WTC11 (cell line): Measurements from ENCODE around the gene VGF. TPM values are rescaled to one million over a fixed set of nuclear protein-coding genes. Genes with fewer than 3 reads are reported as not detected.
A peak's percentile ranks its signal among the peaks of the same experiment; 100 is the strongest.
"Not testable (repeated sequence)": the region's sequence is repeated elsewhere in the genome, so short reads cannot be mapped to it uniquely, and the experiment has no call there.

Experiments used
- ATAC-seq: fragments of 200-7000 bp; cut with Tn5 transposase; 2 replicates; pipeline ENCODE4 v1.10.0; 2021; ENCODE audit warnings: mild to moderate bottlenecking, moderate library complexity
- CTCF ChIA-PET: fragments of 300-600 bp; sonication (Branson Sonifier 250); formaldehyde crosslinking; loops from one replicate; lab custom pipeline; 2021; ENCODE audit warnings: antibody characterized with exemption; lab: Charles Lee
- POLR2A ChIA-PET: fragments of 350-600 bp; sonication (Branson Sonifier 250); formaldehyde crosslinking; loops from one replicate; lab custom pipeline; 2021; ENCODE audit warnings: antibody characterized with exemption; lab: Charles Lee
- DNase-seq: peaks from one replicate; pipeline ENCODE4 v3.0.0; 2021; ENCODE audit warnings: low spot score
- H3K27ac Mint-ChIP-seq: 2 replicates; pipeline ENCODE4 v1.8.0; 2021; ENCODE audit warnings: mixed read lengths
- H3K27me3 Mint-ChIP-seq: 2 replicates; pipeline ENCODE4 v1.8.0; 2021; ENCODE audit warnings: low read depth, mild to moderate bottlenecking, moderate library complexity, mixed read lengths
- H3K36me3 Mint-ChIP-seq: 2 replicates; pipeline ENCODE4 v1.8.0; 2021; ENCODE audit warnings: mixed read lengths
- H3K4me1 Mint-ChIP-seq: 2 replicates; pipeline ENCODE4 v1.8.0; 2022; ENCODE audit warnings: mixed read lengths
- H3K4me3 Mint-ChIP-seq: 2 replicates; pipeline ENCODE4 v1.8.0; 2021; ENCODE audit warnings: mild to moderate bottlenecking, moderate library complexity, mixed read lengths
- H3K9me3 Mint-ChIP-seq: 2 replicates; pipeline ENCODE4 v1.8.0; 2021; ENCODE audit warnings: mixed read lengths
- CREB1 ChIP-seq: sonication (generic); formaldehyde crosslinking; IDR thresholded peaks from 2 replicates; pipeline ENCODE4 v1.8.0; 2023; ENCODE audit warnings: mild to moderate bottlenecking, missing genetic modification reagents
- NFATC4 ChIP-seq: fragments of 250-450 bp; sonication (Bioruptor Pico); IDR thresholded peaks from 2 replicates; pipeline ENCODE4 v1.9.0; 2021; ENCODE audit warnings: mild to moderate bottlenecking
- NR2C2 ChIP-seq: sonication (generic); formaldehyde crosslinking; IDR thresholded peaks from 2 replicates; pipeline ENCODE4 v1.8.0; 2022; ENCODE audit warnings: mild to moderate bottlenecking, missing genetic modification reagents
- NR3C1 ChIP-seq: sonication (generic); formaldehyde crosslinking; conservative IDR thresholded peaks from 2 replicates; pipeline ENCODE4 v1.8.1; 2023; ENCODE audit warnings: low read depth, mild to moderate bottlenecking, missing genetic modification reagents
- total RNA-seq: library from RNA; stranded (reverse); gene quantifications from 3 replicates; pipeline ENCODE4 v1.2.3, GENCODE V29; 2021
- TF ChIP-seq, protein P1 (sequence below): sonication (generic); formaldehyde crosslinking; IDR thresholded peaks from 2 replicates; pipeline ENCODE4 v1.8.0; 2022; ENCODE audit warnings: mild to moderate bottlenecking, missing genetic modification reagents
- TF ChIP-seq, protein P2 (sequence below): sonication (generic); formaldehyde crosslinking; IDR thresholded peaks from 2 replicates; pipeline ENCODE4 v1.8.1; 2023; ENCODE audit warnings: mild to moderate bottlenecking, missing genetic modification reagents
- TF ChIP-seq, protein P3 (sequence below): sonication (generic); formaldehyde crosslinking; IDR thresholded peaks from 2 replicates; pipeline ENCODE4 v1.8.0; 2022; ENCODE audit warnings: mild to moderate bottlenecking, missing genetic modification reagents

VGF gene
- total RNA-seq, 1 experiment from 2014 or later, result 5.2 TPM

DNA sequence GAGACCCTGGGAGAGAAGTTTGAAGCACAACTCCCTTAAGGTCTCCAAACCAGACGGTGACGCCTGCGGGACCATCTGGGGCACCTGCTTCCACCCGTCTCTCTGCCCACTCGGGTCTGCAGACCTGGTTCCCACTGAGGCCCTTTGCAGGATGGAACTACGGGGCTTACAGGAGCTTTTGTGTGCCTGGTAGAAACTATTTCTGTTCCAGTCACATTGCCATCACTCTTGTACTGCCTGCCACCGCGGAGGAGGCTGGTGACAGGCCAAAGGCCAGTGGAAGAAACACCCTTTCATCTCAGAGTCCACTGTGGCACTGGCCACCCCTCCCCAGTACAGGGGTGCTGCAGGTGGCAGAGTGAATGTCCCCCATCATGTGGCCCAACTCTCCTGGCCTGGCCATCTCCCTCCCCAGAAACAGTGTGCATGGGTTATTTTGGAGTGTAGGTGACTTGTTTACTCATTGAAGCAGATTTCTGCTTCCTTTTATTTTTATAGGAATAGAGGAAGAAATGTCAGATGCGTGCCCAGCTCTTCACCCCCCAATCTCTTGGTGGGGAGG lies 27.6 kb downstream of the VGF start:
- no peaks in the 10 kb centered on the region for H3K9me3 Mint-ChIP-seq
- ATAC-seq, result no peak
- TF ChIP-seq, protein P1, sequence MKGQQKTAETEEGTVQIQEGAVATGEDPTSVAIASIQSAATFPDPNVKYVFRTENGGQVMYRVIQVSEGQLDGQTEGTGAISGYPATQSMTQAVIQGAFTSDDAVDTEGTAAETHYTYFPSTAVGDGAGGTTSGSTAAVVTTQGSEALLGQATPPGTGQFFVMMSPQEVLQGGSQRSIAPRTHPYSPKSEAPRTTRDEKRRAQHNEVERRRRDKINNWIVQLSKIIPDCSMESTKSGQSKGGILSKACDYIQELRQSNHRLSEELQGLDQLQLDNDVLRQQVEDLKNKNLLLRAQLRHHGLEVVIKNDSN (CRISPR knock-in tag), result no peak
- TF ChIP-seq, all 79 proteins: peak for 0
- Mint-ChIP-seq H3K27ac (no peak overlapping the region), H3K27me3 (no peaks in the 10 kb centered on the region; the same call in 1 of the 2 replicates), H3K4me3 (no peak overlapping the region), H3K4me1 (peaks cover 50% of the 10 kb centered on the region), H3K36me3 (no peaks in the 10 kb centered on the region)
- CTCF ChIA-PET, result interaction anchor here (0.5 to 8.1 kb wide), 12 partner anchors 10 to 243 kb away, joined by 3 to 217 read pairs (median 3); partner anchors contain the start of genes ACHE, COL26A1 and SERPINE1
- DNase-seq, result no peak
- POLR2A ChIA-PET, result no interaction called here

DNA sequence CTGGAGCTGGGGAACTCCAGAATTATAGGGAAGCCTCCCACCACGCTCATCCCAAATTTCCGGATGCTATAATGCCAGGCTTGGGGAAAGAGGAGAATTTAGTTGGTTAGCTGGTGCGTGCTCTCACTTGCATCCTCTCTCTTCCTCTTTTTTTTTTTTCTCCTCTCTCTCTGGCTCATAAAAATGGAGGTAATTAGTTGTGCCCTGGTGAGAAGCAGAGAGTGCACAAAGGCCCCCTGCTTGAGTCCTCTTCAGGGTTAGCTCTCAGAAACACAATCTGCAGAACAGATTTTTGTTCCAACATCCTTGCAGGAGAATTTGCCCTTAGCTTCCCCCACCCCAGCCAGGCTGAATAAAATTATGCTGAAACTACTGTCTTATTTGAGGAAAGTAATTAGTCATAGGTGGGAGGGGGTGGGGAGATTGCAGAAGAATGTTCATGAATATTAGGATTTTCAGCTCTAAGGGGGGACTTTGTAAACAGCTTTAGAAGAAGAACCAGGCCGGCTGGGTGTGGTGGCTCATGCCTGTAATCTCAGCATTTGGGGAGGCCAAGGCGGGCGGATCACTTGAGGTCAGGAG lies 30.9 kb downstream of the VGF start:
- POLR2A ChIA-PET, result interaction anchor here (0.6 kb wide), 1 partner anchor 243 kb away, joined by 4 read pairs; no protein-coding TSS in a partner anchor

DNA sequence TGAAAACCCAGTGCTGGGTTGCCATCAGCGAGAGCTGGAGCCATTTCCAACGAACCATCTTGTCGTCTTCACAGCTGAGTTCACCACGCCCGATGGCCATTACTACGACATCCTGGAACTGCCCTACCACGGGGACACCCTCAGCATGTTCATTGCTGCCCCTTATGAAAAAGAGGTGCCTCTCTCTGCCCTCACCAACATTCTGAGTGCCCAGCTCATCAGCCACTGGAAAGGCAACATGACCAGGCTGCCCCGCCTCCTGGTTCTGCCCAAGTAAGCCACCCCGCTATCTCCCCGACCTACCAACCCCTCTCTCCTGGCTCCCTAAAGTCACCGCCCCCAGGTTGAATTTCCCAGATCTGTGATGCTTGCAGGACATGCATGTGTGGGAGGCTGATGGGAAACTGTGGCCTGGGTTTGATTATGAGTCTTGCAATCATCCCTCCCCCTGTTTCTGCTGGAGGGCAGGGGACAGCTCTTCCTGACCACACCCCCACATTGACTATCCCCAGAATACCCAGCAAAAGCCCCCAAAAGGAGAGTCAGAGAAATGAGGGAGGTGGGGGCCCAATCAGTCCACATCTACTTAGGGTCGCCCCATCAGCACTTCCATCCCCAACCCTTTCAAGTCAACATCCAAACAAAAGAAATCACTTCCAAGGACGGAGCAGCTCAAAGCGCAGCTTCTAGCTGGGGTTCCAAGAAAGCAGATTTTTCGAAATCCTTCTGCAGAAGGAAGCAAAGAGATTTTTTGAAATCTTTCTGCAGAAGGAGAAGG lies 31.6 kb downstream of the VGF start:
- Mint-ChIP-seq H3K4me1 (peaks cover 33% of the 10 kb centered on the region), H3K27ac (no peak overlapping the region), H3K4me3 (no peak overlapping the region), H3K9me3 (no peaks in the 10 kb centered on the region)
- no peak for ATAC-seq
- TF ChIP-seq, protein P2, sequence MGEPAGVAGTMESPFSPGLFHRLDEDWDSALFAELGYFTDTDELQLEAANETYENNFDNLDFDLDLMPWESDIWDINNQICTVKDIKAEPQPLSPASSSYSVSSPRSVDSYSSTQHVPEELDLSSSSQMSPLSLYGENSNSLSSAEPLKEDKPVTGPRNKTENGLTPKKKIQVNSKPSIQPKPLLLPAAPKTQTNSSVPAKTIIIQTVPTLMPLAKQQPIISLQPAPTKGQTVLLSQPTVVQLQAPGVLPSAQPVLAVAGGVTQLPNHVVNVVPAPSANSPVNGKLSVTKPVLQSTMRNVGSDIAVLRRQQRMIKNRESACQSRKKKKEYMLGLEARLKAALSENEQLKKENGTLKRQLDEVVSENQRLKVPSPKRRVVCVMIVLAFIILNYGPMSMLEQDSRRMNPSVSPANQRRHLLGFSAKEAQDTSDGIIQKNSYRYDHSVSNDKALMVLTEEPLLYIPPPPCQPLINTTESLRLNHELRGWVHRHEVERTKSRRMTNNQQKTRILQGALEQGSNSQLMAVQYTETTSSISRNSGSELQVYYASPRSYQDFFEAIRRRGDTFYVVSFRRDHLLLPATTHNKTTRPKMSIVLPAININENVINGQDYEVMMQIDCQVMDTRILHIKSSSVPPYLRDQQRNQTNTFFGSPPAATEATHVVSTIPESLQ, result no peak
- TF ChIP-seq, protein P3, sequence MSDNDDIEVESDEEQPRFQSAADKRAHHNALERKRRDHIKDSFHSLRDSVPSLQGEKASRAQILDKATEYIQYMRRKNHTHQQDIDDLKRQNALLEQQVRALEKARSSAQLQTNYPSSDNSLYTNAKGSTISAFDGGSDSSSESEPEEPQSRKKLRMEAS (CRISPR knock-in tag), result no peak
- no peak for TF ChIP-seq NR2C2 (CRISPR knock-in tag)
- TF ChIP-seq CREB1 (CRISPR knock-in tag), result no peak
- TF ChIP-seq, all 79 proteins: peak for 0
- H3K36me3 Mint-ChIP-seq, result no peaks in the 10 kb centered on the region
- no peak for DNase-seq
- POLR2A ChIA-PET, result no interaction called here
- no peaks in the 10 kb centered on the region; the same call in 1 of the 2 replicates for H3K27me3 Mint-ChIP-seq
- CTCF ChIA-PET, result interaction anchor here (0.6 to 2.7 kb wide), 15 partner anchors 7 to 1794 kb away, joined by 3 to 36 read pairs (median 5); partner anchors contain the start of genes PLOD3, POP7, SERPINE1 and TRIM56

More for the DNA sequence above, 30.9 kb downstream of the VGF start:
- peak overlapping the region; percentile 7; the same call in 1 of the 2 replicates for H3K4me3 Mint-ChIP-seq
- DNase-seq (no peak), ATAC-seq (no peak)
- CTCF ChIA-PET, result interaction anchor here (0.5 to 2.7 kb wide), 17 partner anchors 8 to 1794 kb away, joined by 3 to 36 read pairs (median 4); partner anchors contain the start of genes PLOD3, POP7, SERPINE1 and TRIM56
- no peaks in the 10 kb centered on the region for H3K36me3 Mint-ChIP-seq
- H3K27me3 Mint-ChIP-seq, result no peaks in the 10 kb centered on the region; the same call in 1 of the 2 replicates
- TF ChIP-seq, protein P3 (CRISPR knock-in tag), result no peak
- TF ChIP-seq NFATC4 (CRISPR knock-in tag) (no peak), NR3C1 (CRISPR knock-in tag) (no peak)
- no peaks in the 10 kb centered on the region for H3K9me3 Mint-ChIP-seq
- H3K27ac Mint-ChIP-seq, result peak overlapping the region; percentile 55
- H3K4me1 Mint-ChIP-seq, result peaks cover 36% of the 10 kb centered on the region

DNA sequence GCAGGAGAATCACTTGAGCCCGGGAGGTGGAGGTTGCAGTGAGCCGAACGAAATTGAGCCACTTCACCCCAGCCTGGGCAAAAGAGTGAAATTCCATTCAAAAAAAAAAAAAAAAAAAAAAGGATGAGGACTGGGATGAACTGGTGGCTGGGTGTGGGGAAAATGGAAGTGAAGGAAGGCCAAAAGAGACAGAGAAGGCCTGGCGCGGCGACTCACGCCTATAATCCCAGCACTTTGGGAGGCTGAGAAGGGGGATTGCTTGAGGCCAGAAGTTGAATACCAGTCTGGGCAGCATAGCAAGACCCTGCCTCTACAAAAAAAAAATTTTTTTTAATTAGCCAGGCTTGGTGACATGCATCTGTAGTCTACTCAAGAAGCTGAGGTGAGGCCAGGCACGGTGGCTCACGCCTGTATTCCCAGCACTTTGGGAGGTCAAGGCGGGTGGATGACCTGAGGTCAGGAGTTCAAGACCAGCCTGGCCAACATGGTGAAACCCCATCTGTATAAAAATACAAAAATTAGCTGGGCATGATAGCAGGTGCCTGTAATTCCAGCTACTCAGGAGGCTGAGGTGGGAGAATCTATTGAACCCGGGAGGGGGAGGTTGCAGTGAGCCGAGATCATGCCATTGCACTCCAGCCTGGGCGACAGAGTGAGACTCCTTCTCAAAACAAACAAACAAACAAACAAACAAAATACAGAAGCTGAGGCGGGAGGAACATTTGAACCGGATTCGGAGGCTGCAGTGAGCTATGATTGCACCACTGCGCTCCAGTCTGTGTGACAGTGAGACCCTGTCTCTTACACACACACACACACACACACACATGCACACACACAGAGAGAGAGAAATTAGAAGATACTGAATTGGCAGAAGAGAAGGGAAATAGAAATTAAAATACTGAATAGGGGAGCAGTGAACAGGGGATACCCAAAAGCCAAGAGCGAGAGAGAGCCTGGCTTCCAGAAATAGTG lies 32.5 kb downstream of the VGF start:
- H3K27ac Mint-ChIP-seq, H3K27me3 Mint-ChIP-seq, DNase-seq, H3K9me3 Mint-ChIP-seq, ATAC-seq, H3K4me3 Mint-ChIP-seq, POLR2A ChIA-PET, H3K36me3 Mint-ChIP-seq: not testable (repeated sequence)
- CTCF ChIA-PET, result interaction anchor here (0.5 to 2.7 kb wide), 9 partner anchors 11 to 238 kb away, joined by 3 to 36 read pairs (median 7); partner anchors contain the start of gene TRIM56
- H3K4me1 Mint-ChIP-seq, result peaks cover 30% of the 10 kb centered on the region
